KOPT-K1 (cell line): ENCODE data around the gene CACNB2.
"Not testable (repeated sequence)": the region's sequence is repeated elsewhere in the genome, so short reads cannot be mapped to it uniquely, and the experiment has no call there.

ENCODE experiments used
- H3K27ac ChIP-seq: fragments of 200-600 bp; sonication (generic); 2 replicates; pipeline ENCODE4 v1.5.1; 2016; ENCODE audit warnings: antibody characterized with exemption, mild to moderate bottlenecking, low read depth, low read length; ENCODE audit not compliant: poor library complexity, severe bottlenecking
- H3K36me3 ChIP-seq: fragments of 200-600 bp; sonication (generic); 2 replicates; pipeline ENCODE4 v1.5.1; 2017; ENCODE audit warnings: antibody characterized with exemption, mild to moderate bottlenecking, low read length, moderate library complexity; ENCODE audit not compliant: insufficient read depth
- H3K9me3 ChIP-seq: fragments of 200-600 bp; sonication (generic); 2 replicates; pipeline ENCODE4 v1.5.1; 2017; ENCODE audit warnings: antibody characterized with exemption, low read length, mild to moderate bottlenecking; ENCODE audit not compliant: insufficient read depth, poor library complexity, severe bottlenecking

Gene CACNB2

DNA sequence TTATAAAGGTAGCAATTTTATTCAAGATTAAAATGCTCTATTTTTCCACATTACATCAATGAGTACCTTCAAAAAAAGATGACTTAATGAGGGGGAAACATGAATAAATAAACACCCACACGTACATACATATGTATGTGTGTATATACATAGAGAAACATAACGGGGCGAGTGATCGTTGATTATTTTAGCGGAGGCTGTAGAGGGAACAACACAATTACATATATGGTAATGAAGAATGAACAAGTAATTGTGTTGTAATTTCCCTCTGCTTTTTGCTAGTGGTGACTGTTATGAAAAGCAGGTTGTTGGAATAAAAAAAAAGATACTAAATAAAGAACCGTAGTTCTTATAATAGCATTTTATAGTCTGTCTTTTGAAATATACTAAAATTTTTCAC is 63.2 kb downstream of the CACNB2 start:
- H3K36me3 ChIP-seq, result no peaks in the 10 kb centered on the region
- no peak overlapping the region for H3K27ac ChIP-seq
- H3K9me3 ChIP-seq, result no peaks in the 10 kb centered on the region

GRCh38 chr10:18204039-18204835 is 64.0 kb downstream of the CACNB2 start:
- Histone ChIP-seq H3K27ac (no peak overlapping the region), H3K36me3 (no peaks in the 10 kb centered on the region), H3K9me3 (no peaks in the 10 kb centered on the region)

DNA sequence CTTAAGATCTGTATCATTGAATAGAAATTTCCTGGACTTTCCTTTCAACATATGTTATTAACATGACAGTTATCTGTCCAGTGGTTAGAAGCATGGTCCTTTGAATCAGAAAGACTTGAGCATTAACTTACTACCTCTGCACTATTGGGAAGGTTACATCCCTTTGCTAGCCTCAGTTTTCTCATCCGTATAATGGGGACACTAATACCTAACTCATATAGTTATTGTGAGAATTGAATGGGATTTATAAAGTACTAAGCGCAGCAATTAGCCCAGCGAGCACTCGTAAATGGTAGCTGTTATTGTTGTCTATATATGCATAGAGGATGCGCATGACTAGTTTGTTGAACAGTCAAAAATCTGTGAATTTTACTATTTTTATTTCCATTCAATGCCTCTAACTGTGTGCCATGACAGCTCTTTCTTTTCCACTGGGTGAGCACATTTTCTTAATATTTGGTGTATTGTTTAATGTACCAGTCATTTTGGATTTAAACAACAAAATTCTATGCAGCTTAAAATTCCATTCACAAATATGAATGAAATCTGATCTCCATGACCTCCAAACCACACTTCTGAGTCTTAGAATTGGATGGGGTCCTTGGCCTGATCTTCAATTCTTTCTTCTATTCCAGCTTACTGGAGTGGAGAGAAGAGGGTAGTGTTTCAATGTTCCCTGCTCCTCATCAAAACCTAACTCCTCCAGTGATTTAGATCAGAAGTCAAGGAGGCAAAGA is 65.0 kb downstream of the CACNB2 start:
- no peaks in the 10 kb centered on the region for H3K9me3 ChIP-seq
- no peak overlapping the region for H3K27ac ChIP-seq

GRCh38 chr10:18208186-18208585 is 68.0 kb downstream of the CACNB2 start:
- H3K9me3 ChIP-seq, H3K36me3 ChIP-seq: not testable (repeated sequence)

More for the DNA sequence above, 65.0 kb downstream of the CACNB2 start:
- H3K36me3 ChIP-seq, result no peaks in the 10 kb centered on the region

DNA sequence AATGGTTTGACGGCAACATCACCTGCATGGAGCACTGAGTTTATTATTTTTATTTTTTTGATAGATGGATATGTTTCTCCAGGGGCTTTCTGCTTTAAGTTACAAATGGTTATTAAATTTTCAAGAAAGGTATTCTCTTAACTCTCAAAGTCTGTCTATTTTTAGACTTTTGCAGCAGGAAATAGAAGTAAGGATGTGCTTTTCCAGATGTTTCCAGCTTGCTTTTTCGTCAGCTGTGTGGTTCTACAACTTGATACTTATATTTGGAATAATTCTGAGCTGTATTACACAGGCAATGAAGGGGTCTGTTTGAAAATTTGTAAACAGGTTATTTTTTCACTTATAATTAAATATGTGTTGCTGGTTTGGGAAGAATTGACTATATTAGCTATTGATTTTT is 69.0 kb downstream of the CACNB2 start:
- no peaks in the 10 kb centered on the region for H3K36me3 ChIP-seq
- no peak overlapping the region for H3K27ac ChIP-seq
- no peaks in the 10 kb centered on the region for H3K9me3 ChIP-seq

More at GRCh38 chr10:18208186-18208585, 68.0 kb downstream of the CACNB2 start:
- not testable (repeated sequence) for H3K27ac ChIP-seq

DNA sequence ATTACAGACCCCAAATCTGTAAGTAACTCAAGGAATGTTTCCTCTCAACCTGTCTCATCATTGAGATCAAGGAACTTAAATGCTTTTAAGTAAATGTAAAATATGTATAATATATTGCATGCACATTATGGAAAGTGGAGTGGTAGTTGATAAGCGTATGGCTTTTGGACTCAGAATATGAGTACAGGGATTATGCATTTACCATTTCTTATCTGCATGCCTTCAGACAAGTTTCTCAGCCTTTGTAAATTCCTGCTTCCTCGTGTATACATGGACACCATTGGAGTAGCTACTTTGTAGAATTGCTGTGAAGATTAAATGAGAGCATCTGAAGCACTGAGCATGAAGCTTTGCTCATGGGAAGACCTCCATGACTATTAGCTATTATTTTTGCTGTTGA is 70.5 kb downstream of the CACNB2 start:
- Histone ChIP-seq H3K9me3 (no peaks in the 10 kb centered on the region), H3K27ac (no peak overlapping the region), H3K36me3 (no peaks in the 10 kb centered on the region)

GRCh38 chr10:18211862-18212261 is 71.6 kb downstream of the CACNB2 start:
- Histone ChIP-seq H3K9me3 (no peaks in the 10 kb centered on the region), H3K36me3 (no peaks in the 10 kb centered on the region), H3K27ac (no peak overlapping the region)

DNA sequence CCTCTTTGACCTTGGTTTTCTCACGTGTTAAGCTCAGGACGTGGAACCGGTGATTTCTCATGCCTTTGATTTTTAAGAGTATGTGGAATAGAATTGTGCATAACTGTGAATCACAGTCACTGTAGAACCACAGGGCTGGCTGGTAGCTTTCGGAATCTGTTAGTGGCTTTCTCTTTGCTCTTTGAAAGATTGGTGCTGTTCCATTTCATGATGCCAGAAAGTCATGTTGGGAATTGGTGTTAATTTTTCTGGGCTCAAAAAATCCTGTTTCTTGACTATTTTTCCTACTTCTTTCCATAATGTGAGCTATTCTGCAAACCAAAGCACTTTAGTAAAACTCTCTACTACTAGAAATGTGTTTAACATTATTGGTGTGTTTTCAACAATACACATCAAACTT is 73.0 kb downstream of the CACNB2 start:
- H3K36me3 ChIP-seq, result no peaks in the 10 kb centered on the region
- no peaks in the 10 kb centered on the region for H3K9me3 ChIP-seq
- no peak overlapping the region for H3K27ac ChIP-seq

- Histone ChIP-seq H3K9me3 (no peaks in the 10 kb centered on the region), H3K27ac (no peak overlapping the region), H3K36me3 (no peaks in the 10 kb centered on the region)
These were observed 74.7 kb downstream of the CACNB2 start for GRCh38 chr10:18214691-18215563.

DNA sequence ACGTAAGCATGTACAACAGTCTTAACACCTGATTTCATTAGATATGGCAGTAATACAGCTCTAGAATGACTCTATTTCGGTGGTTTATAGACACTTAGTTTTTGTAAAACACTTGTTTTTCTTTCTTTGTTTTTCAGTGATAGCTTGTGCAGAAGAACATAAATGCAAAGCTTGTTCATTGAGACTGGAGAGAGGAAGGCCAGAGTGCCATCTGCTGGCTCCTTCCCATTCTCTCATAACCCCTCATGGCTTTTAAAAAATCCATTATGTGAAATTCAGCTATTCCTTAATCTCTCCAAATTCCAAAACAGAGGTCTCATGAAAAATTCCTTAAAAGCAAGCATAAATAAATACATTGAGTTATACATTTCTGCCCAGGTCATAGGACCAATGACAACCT is 76.3 kb downstream of the CACNB2 start:
- no peaks in the 10 kb centered on the region for H3K9me3 ChIP-seq
- H3K27ac ChIP-seq, result no peak overlapping the region
- H3K36me3 ChIP-seq, result no peaks in the 10 kb centered on the region

DNA sequence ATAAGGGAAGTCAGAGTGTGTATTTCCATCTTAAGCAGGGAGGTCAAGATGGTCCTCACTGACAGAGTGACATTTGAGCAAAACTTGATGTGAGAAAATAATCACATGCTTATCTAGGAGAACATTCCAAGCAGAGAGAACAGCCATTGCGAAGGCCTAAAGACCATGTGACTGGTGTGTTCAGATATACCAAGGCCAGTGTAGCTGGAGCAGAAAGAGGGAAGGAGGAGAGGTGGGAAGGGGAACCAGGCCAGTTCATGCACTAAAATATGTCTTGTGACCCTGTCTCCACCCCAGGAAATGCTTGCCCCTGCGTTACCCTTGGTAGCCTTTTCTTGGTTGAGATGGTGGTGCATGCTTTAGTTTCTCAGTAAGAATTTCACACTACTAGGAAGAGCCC is 77.4 kb downstream of the CACNB2 start:
- H3K36me3 ChIP-seq, result no peaks in the 10 kb centered on the region
- no peak overlapping the region for H3K27ac ChIP-seq
- H3K9me3 ChIP-seq, result no peaks in the 10 kb centered on the region

DNA sequence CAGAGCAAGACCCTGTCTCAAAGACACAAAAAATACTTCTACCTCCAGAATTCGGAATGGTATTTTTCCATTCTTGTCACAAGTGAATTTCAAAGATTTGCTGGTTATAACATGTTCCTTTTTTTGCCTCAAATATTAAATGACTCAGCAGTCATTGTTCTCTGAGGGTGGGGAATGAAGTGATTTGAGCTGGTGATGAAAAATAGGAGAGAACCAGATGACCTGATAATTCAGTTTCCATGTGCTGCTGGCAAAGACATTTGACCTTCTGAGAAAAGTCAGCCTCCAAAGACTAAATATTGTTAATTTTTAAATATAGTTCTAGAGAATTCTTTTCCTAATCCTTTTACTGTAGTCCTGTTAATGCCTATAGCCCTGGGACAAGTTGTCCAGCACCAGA is 78.9 kb downstream of the CACNB2 start:
- Histone ChIP-seq H3K9me3 (no peaks in the 10 kb centered on the region), H3K36me3 (no peaks in the 10 kb centered on the region), H3K27ac (no peak overlapping the region)

DNA sequence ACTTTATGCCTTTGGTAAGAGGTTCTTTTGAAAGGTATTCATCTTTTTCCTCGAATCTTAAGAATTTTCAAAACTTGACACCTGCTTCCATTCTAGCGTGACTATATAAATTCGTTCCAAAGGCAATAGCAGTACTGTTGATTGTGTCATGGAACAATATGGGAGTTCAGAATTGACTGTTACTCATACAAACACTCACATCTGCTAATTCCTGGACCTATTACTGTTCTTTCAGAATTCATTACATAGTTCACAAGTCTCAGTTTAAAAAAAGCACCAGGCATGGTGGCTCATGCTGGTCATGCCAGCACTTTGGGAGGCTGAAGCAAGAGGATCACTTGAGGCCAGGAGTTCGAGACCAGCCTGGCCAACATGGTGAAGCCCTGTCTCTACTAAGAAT is 80.9 kb downstream of the CACNB2 start:
- no peaks in the 10 kb centered on the region for H3K36me3 ChIP-seq
- H3K27ac ChIP-seq, result no peak overlapping the region
- H3K9me3 ChIP-seq, result no peaks in the 10 kb centered on the region

GRCh38 chr10:18221882-18222281 is 81.7 kb downstream of the CACNB2 start:
- H3K9me3 ChIP-seq, result no peaks in the 10 kb centered on the region
- H3K36me3 ChIP-seq, result no peaks in the 10 kb centered on the region
- H3K27ac ChIP-seq, result no peak overlapping the region

DNA sequence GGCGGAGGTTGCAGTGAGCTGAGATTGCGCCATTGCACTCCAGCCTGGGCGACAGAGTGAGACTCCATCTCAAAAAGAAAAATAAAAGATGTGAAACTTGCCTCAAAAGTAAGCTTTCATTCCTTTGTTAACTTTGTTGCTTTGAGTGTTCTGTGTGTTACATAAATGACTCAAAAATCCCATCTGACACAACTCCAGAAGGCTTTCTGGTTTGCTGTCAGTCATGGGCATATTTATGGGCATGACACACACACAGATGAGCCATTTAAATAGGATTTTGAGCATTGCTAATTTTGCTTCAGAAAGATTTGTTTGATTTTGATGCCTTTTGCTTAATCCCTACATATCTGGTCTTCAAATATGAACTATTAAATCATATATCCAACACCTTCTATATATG is 82.6 kb downstream of the CACNB2 start:
- H3K9me3 ChIP-seq, result no peaks in the 10 kb centered on the region
- H3K27ac ChIP-seq, result no peak overlapping the region
- no peaks in the 10 kb centered on the region for H3K36me3 ChIP-seq
